ENCODE results near the gene SCN1A.
"Not testable (repeated sequence)": the region's sequence is repeated elsewhere in the genome, so short reads cannot be mapped to it uniquely, and the experiment has no call there.

SCN1A gene

GRCh38 chr2:166135152-166135848 is 7.5 kb upstream of the SCN1A start:
- no peak for DNase-seq (ENCODE audit: low spot score)

- peak; percentile 63 for DNase-seq (ENCODE audit: low spot score)
These were observed 6.7 kb upstream of the SCN1A start for GRCh38 chr2:166134252-166135151.

GRCh38 chr2:166133653-166134052 is 5.8 kb upstream of the SCN1A start:
- no peak for DNase-seq (ENCODE audit: low spot score)

GRCh38 chr2:166128156-166128505 is 311 bp upstream of the SCN1A start:
- no peak for DNase-seq (ENCODE audit: low spot score)

DNA sequence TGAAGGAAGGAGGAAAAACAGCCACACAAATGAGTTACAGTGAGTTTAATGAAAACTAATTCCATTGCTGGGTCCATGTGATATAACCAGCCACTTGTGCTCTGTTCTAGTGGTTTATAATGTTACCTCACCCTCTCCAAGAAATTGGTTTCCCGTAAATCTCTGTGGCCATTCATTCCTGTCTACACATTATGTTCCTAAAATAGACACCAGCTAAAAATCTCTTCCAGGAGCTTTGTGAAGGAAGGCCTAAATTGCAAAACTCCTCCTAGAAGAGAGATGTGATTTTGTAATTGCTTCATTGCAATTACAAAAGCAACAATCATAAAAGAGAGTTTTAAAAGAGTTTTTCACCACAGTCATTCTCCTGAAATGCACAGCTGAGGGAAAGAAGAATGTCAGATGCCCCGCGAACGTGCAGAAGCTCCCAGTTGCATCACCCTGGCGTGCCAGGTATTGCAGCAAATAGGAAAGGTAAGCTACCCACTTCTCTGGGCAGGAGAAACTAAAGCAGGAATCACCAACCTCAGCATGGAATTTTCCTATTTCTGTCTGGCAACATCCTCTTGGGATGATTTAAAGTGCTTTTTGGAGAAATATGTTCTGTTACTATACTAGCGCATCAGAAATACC is 1.7 kb downstream of the SCN1A start:
- DNase-seq (ENCODE audit: low spot score): no peak

DNA sequence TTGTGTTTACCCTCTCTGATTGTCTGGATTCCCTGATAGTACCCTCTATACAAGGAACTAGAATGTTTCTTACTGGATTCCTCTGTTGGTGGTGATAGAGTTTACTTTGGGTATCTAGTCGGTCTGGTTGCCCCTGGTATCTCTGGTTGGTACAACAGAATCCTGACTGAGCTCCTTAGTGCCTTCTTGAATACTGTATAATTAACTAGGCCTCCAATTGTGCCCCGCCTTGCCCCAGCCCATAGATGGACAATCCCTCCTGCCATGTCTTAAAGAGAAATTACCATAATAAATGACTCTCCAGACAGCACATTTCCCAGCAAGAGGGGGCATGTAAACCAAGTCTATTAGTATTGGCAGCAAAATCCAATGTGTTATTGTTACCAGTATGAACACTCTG is 2.3 kb downstream of the SCN1A start:
- no peak for DNase-seq (ENCODE audit: low spot score)

GRCh38 chr2:166118180-166118579 is 9.6 kb downstream of the SCN1A start:
- DNase-seq (ENCODE audit: low spot score): no peak

DNA sequence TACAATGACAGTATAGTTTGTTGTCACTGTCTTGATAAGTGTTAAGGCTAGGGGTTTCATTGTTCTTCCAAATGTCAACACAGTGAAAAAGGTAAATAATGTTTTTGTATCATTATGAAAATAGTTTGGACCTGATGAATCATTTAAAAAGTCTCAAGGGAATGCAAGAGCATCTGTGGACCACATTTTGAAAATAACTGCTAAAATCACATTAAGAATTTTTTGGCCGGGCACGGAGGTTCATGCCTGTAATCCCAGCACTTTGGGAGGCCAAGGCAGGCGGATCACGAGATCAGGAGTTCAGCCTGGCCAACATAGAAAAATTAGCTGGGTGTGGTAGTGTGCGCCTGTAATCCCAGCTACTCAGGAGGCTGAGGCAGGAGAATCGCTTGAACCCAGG is 10.3 kb downstream of the SCN1A start:
- DNase-seq (ENCODE audit: low spot score): no peak

- no peak for DNase-seq (ENCODE audit: low spot score)
These were observed 12.2 kb downstream of the SCN1A start for GRCh38 chr2:166115589-166115988.

DNA sequence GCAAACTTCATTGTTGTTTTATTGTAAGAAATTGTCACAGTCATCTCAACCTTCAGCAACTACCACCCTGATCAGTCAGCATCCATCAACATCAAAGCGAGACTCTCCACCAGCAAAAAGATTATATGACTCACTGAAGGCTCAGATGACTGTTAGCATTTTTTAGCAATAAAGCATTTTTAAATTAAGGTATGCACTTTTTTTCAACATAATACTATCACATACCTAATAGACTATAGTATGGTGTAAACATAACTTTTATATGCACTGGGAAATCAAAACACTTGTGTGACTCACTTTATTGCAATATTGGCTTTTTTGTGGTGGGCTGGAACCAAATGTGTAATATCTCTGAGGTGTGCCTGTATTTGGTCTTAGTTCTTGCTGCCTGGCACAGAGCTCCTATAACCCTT is 15.6 kb downstream of the SCN1A start:
- no peak for DNase-seq (ENCODE audit: low spot score)

DNA sequence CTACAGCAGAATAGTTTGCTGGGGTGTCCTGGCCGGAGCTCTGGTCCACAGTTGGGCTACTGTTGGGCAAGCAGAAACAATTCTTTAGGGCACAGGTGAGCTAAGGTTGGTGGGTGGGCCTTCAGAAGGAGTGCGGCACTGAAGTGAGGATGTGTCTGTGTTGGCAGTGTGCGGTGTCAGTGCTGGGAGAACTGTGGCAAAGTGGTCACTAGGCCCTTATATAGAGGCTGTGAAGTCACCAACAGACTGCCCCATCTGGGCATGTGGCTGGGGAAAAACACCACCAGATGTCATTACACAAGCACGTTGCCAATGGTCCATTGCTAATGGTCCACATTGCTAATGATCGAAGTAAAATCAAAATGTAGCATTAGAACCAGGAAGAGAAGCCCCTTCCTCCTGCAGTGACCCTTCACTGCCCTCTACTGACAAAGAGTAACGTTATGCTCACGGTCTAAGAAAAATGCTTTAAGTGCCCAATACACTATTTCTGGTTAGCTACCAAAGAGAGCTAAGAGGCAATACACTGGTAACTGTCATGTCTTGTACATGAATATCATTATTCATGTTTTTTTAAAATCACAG is 21.3 kb downstream of the SCN1A start:
- no peak for DNase-seq (ENCODE audit: low spot score)

DNA sequence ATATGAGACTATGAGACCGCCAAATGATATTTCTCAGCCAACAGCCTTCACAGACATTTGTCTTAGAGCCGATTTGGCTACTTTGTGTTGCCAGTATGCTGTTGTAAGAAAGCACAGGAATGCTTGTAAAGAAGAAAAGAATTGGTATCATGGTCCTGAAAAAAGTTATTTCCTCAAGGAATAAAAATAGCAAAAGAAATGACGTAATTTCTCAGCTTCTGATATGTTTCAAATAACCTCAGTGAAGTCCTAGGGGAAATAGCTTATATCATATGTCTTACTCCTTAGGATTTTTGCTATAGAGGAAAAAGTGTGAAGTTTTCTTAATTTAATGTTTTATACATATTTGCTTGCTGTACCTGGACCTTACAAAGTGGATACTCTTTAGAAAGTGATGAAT is 23.0 kb downstream of the SCN1A start:
- no peak for DNase-seq (ENCODE audit: low spot score)

- peak; percentile 54 for DNase-seq (ENCODE audit: low spot score)
These were observed 23.7 kb downstream of the SCN1A start for GRCh38 chr2:166104084-166104483.

DNA sequence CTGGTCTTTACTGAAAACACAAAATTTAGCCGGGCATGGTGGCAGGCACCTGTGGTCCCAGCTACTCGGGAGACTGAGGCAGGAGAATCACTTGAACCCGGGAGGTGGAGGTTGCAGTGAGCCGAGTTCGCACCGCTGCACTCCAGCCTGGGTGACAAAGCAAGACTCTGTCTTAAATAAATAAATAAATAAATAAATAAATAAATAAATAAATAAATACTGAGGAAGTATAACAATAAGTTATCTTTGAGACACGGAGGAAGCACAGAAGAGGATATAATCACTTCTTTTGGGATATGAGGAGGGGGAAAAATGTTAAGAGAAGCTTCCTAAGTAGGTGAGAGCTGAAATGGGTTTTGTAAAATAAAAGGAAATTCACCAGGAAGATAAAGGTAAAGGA is 24.5 kb downstream of the SCN1A start:
- not testable (repeated sequence) for DNase-seq (ENCODE audit: low spot score)

DNA sequence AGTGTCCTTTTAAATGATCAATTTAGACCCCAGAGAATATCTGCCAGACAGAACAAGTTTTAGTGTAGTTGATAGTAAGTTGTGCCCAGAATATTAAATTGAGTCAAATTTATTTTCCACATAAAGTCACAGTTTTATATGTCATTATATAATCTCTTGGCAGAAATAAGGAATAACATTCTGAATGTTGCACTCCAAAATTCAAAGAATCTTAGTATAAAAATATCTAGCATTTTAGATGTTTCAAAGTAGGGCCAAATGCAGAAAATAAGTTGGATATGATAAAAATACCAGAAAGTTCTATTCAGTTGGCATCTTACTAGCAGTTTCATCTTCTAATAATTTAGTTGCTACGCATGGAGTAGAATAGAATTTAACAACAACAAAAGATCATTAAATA is 33.5 kb downstream of the SCN1A start:
- DNase-seq (ENCODE audit: low spot score): no peak

DNA sequence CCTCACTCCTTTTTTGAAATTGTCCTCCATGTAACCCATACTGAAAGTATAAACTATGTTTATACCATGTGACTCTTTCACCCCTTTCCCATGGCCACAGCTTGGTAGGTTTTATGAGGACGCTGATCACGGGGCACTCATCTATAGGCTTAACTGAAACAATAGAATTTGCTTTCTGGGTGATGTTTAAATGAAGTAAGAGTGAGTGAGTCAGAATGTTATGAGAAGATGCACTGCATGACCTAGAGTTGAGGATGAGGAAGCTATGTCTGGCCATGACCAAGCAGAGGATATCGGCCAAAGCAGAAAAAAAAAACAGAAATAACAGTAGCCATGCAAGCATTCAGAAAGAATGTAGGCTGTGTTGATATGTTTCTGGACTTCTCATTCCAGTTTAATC is 34.9 kb downstream of the SCN1A start:
- no peak for DNase-seq (ENCODE audit: low spot score)

DNA sequence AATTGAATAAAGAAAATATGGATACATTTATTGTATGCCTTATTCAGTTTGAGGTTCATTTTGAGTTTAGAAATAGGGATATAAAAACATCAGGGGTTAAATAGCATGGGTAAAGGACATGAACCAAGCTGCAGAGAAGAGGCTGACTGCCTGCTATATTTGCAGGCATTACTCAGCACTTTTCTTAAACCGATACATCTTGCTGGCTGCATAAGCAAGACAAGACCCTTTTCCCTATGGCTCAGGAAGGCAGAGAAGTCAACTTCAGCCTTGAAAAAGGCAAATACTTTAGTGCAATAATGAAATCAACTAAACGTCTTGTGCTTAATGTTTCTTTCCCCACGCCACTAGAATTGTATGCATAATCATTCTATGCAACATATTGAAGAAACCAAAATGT is 36.4 kb downstream of the SCN1A start:
- no peak for DNase-seq (ENCODE audit: low spot score)

GRCh38 chr2:166090908-166091307 is 36.9 kb downstream of the SCN1A start:
- DNase-seq (ENCODE audit: low spot score): no peak

GRCh38 chr2:166090346-166090745 is 37.5 kb downstream of the SCN1A start:
- DNase-seq (ENCODE audit: low spot score): no peak

GRCh38 chr2:166088634-166089033 is 39.2 kb downstream of the SCN1A start:
- no peak for DNase-seq (ENCODE audit: low spot score)

GRCh38 chr2:166084301-166084700 is 43.5 kb downstream of the SCN1A start:
- no peak for DNase-seq (ENCODE audit: low spot score)

GRCh38 chr2:166082736-166083135 is 45.1 kb downstream of the SCN1A start:
- no peak for DNase-seq (ENCODE audit: low spot score)

DNA sequence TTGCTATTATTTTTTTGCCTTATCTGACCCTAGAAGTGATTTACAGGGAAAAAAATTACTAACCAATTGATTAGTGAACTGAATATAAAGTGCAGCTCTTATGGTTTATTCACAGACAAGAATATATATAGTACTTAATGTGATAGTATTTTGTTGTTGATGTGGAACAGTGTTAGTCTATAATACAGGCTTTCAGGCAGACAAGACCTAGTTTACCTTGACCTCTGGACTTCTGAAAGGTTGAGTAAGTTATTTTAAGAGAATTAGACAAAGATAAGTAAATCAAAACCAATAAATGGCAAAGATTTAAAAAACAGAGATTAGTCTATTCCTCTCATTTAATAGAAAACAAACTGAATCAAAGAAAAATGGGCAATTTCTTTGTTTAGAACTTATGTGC is 46.0 kb downstream of the SCN1A start:
- no peak for DNase-seq (ENCODE audit: low spot score)
